Right ventricle myocardium inferior (tissue), 1 donor: Measurements from ENCODE around the gene SIDT2. TPM values are rescaled to one million over a fixed set of nuclear protein-coding genes. Genes with fewer than 3 reads are reported as not detected.

Experiments
- ATAC-seq: fragments of 200-7000 bp; cut with Tn5 transposase; one replicate; pipeline ENCODE4 v1.9.1; 2020; ENCODE audit warnings: mild to moderate bottlenecking, moderate library complexity
- DNase-seq: peaks from one replicate; pipeline ENCODE4 v3.0.0; 2021; ENCODE audit errors: missing footprints
- intact Hi-C: fragments of 100-400 bp; cut with DNase I; formaldehyde crosslinking; loops from one replicate; pipeline ENCODE4 v1.11.0; 2022
- total RNA-seq: library from RNA; stranded (reverse); fragmentation: NEBNext Ultra II Directional; extraction: Animal tissue kit (Norgen Biotek cat#: 25700); gene quantifications from one replicate; pipeline ENCODE4 v1.2.1, GENCODE V29; 2021
- donor health status: DM: no; HTN: yes; CAD: no; lungs with severe emphysema.

The SIDT2 gene
- total RNA-seq, 1 donor from 2014 or later: 26.1 TPM

DNA sequence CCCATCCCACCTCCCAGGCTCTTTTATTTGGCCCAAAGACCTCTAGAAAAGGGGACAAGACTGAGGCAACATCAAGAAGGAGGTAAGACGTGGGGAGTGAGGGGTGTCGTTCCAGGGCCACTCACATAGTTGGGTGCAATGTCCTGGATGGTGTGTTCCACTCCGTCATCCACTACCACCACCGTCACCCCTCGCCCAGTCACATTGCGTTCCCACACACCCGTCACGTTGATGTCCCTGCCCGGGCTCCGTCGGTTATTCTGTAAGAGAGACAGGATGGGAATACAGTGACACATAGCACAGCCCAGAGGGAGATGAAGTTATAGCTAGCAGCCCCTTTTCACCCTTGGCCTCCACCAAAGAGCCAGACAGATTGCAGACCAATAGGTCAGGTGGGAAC is 49.5 kb downstream of the SIDT2 start:
- DNase-seq (no peak), ATAC-seq (no peak)
- intact Hi-C loops: loop anchor here (5.0 kb wide), 2 partner anchors 351 to 436 kb away; partner anchors contain the start of gene APOA5

DNA sequence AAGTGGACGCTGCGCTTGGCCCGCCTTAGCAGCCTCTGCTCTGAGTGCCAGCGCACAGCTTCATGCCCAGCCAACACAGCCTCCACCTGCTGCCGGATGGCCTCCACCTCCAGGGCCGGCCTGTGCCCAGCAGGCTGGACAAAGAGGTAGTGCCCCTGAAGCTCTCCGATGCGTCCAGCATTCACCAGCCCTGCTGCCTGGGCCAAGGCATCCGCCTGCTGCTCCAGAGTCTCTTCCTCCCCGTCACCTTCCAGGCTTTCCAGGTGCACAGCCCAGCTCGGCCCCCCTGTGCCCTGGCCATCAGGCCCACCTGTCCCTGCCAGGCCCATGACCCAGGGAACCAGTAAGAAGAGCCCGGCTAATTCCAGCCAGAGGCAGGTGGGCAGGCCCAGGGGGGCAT is 50.9 kb downstream of the SIDT2 start:
- intact Hi-C loops: loop anchor here (5.0 kb wide), 2 partner anchors 352 to 437 kb away; partner anchors contain the start of gene APOA5
- no peak for ATAC-seq
- DNase-seq: no peak

DNA sequence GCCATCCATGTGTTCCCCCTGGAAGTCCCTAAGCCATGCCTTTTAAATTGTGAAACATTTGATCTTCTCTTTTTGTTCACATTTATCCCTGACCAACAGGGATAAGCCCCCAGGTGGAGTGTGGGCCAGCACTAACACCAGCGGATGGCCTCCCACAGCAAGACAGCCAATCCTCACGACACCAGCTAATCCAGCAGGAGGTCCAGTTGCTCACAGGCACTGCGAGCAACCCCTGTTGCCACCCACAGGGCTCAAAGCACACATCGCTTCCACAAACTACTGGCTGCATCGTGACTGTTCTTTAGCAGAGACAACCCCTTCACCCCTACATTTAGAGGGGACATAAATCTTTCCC is 51.4 kb downstream of the SIDT2 start:
- ATAC-seq (no peak), DNase-seq (no peak)
- intact Hi-C loops: loop anchor here (5.0 kb wide), 5 partner anchors 53 to 458 kb away; partner anchors contain the start of genes APOA5, BACE1, BUD13 and SIDT2

DNA sequence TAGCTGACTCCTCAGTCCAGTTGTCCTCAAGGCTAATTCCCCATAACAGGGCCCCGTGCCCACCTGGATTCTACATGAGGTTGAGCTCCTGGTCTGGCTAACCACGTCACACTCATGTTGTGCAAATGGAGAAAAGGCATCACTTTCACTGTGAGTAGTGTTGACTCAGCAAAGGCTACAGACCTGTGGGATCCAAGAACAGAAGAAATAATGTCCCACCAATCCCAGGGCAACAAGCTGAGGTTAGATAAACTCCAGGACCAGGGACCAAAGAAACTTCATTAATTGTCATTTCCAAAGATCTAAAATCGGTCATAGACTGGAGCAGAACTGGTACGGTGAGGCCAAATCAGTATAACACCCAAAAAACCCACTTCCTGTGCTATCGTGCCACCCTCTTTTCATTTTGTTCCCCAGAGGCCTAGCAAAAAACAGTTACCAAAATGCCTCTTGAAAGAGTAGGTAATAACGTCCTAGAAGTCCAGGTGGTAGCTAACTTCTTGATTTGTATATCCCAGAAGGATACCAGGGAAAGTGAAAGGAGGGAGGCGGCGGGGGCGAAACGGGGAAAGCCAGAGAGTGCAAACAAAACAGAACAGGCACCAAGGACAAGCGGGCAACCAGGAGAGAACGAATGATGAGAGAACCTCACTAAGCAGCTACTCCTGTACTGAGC is 51.9 kb downstream of the SIDT2 start:
- DNase-seq: no peak
- no peak for ATAC-seq
- intact Hi-C loops: loop anchor here (5.0 kb wide), 3 partner anchors 53 to 458 kb away; partner anchors contain the start of genes BACE1, BUD13 and SIDT2

DNA sequence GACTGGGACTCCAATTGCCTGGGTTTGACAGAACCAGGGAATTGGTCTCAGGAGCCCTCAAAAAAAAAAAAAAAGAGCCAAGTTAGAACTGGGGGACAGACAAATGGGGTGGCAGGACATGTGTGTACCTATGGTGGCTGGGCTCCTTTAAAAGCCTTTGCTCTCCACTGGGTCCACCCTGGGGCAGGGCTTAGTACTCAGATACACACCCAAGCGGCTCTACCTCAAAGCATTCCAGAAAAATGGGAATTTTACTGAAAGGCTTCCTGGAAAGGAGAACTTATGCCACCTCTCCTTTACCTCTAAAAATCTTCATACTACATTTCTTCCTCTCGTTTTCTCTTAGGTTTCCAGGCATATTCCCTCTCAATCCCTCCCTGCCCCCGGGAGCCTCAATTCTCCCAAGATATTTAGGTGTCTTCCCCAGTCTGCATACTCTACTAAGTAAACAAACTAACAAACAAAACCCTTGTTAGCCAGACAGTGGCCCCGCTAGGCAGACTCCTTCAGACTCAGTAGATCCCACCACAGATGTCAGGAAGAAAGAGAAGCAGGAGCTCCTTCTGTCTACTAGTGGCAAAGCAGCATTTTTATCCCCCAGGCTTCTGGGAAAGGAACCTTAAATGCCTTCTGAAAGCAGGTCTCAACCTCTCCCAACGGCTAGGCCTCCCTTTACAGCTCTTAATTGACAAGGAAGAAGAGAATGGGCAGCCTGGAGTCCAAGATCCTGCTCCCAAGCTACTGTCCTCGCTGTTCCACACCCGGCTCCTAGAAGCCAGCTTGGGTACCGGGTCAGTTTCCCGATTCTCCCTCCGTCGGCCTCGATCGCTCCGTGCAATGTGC is 52.7 kb downstream of the SIDT2 start:
- ATAC-seq (no peak), DNase-seq (no peak)
- intact Hi-C loops: loop anchor here (5.0 kb wide), 3 partner anchors 54 to 459 kb away; partner anchors contain the start of genes BACE1, BUD13 and SIDT2

DNA sequence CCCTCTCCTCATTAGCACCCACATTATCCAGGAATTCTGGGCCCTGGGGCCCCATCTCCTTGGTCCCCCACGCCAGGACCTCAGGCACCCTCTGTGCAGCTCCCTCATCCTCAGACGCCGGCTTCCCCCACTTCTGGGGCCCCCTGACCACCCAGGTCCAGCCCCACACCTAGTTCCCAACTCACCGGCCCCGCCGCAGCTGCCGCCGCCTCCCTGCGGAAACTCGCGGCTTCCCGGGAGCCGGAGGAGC is 53.2 kb downstream of the SIDT2 start, which contains the start of gene PCSK7:
Gene PCSK7, minus strand, starts transcription at position 232 of the 250 bp plus-strand sequence. CDS start 2,229 bp downstream, outside the sequence.
- ATAC-seq (no peak), DNase-seq (peak; percentile 89)
- intact Hi-C loops: loop anchor here (5.0 kb wide), 3 partner anchors 54 to 459 kb away; partner anchors contain the start of genes BACE1, BUD13 and SIDT2

DNA sequence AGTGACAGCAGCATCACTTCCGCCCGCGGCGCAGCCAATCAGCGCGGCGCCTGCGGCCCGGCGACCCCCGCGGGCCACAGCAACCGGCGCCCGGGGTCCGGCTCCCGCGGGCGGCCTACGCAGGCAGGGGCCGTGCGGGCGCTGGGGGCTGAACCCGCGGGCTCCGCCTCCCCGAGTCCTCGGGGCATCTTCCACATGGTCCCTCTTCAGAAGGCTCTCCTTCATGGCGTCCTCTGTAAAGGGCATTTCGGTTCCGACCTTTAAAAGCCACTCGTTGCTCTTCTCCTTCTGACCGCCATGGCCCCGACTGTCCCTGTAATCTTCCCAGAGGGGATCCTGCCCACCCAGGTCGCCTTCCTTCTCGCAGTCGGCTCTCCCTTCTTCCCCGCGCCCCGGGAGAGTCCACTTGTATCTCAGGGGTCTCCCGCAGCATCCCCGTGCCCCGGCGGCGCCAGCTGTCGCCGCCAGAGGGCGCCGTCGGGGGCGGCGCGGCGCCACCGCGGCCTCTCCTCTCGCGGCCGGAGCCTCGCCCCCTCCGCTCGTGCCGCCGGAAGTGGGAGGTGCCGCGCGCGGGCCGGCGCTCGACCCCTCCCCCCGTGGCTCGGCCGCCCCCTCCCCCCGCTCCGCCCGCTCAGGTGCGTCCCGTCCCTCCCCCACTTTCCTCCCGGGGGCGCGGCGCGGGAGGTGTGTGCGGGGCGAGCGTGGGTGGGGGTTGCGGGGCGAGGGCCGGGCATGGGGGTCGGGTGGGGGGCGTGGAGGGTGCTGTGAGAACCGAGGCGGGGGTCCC is 53.7 kb downstream of the SIDT2 start, which contains the start of gene RNF214:
Gene RNF214, plus strand, starts transcription at position 580 of the 787 bp plus-strand sequence. CDS start 1,602 bp downstream, outside the sequence.
- intact Hi-C loops: loop anchor here (5.0 kb wide), 3 partner anchors 55 to 460 kb away; partner anchors contain the start of genes BACE1, BUD13 and SIDT2
- peak; percentile 86 for DNase-seq
- ATAC-seq: peak; percentile 90

DNA sequence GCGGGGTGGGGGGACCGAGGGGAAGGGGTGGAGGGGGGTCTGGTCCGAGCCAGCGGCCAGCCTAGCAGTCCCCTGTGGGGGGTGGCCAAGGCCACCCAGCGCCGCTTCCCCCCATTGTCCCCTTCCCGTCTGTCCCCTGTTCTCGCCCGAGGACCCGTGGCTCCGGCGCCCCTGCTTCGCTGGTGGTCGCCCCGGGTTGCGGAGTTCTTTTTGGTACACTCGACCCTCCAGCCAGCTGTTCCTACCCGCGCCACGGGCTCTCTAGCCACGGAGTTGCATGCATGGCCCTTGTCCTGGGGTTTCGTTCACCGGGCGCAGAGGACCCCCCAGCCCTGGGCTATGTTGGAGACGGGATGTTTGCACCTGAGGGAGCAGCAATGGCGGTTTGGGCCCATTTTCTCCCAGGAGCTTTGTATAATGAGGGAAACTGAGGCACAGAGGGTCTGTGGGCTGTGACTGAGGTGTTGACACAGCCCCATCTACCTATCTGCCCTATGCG is 54.4 kb downstream of the SIDT2 start:
- intact Hi-C loops: loop anchor here (5.0 kb wide), 3 partner anchors 56 to 461 kb away; partner anchors contain the start of genes BACE1, BUD13 and SIDT2
- DNase-seq (peak; percentile 79), ATAC-seq (peak; percentile 20)

DNA sequence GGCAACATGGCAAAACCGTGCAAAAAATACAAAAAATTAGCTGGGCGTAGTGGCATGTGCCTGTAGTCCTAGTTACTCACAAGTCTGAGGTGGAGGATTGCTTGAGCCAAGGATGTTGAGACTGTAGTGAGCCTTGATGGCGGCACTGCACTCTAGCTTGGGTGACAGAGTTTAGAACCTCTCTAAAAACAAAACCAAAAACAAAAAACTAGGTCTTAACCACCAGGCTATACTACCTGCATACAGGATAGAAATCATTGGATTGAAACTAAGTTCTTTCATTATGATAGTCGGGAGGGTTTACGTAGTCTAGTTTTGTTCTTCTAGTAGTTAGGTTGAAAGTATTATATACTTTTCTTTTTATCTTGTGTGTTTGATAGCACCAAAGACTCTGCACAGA is 59.7 kb downstream of the SIDT2 start:
- no peak for ATAC-seq

DNA sequence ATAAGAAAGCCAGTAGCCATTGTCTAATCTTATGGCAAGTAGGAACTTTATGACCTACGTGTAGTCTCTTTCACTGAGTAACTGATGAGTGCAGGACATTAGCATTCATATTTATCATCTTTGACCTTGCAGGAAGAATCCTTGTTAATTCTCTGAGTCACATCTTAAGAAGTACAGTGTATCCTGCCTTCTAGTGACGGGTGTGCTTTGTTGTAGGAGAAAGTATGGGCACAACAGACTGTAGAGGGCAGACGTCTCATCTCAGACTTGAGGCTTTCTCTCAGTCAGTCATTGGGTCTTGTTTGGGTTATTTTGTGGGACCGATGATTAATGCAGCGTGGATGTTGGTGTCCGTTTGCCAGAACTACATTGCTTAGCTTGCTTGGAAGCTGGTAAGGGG is 60.8 kb downstream of the SIDT2 start:
- DNase-seq: no peak
- intact Hi-C loops: no loop called here
- ATAC-seq: no peak

More for the DNA sequence above, 59.7 kb downstream of the SIDT2 start:
- DNase-seq: no peak
- intact Hi-C loops: no loop called here

Other genes starting within 250 kb of the SIDT2 start
- 28.7 TPM for gene SIK3, start 80.3 kb upstream of the SIDT2 start, total RNA-seq
- gene PAFAH1B2, start 34.5 kb upstream of the SIDT2 start, total RNA-seq: 52.3 TPM
- 122 TPM for gene TAGLN, start 20.6 kb downstream of the SIDT2 start, total RNA-seq
- gene PCSK7, start 53.3 kb downstream of the SIDT2 start, total RNA-seq: 26.7 TPM
- gene RNF214, start 53.9 kb downstream of the SIDT2 start, total RNA-seq: 17.3 TPM
- 7.7 TPM for gene BACE1-AS, start 112.6 kb downstream of the SIDT2 start, total RNA-seq
- gene BACE1, start 137.5 kb downstream of the SIDT2 start, total RNA-seq: 10.7 TPM
- 4.7 TPM for gene CEP164, start 149.1 kb downstream of the SIDT2 start, total RNA-seq